ENCODE measurements around the gene CLDN3. TPM values are rescaled to one million over a fixed set of nuclear protein-coding genes. Genes with fewer than 3 reads are reported as not detected.

Gene CLDN3
- total and polyA plus RNA-seq, 7 experiments from 2014 or later, result not detected

DNA sequence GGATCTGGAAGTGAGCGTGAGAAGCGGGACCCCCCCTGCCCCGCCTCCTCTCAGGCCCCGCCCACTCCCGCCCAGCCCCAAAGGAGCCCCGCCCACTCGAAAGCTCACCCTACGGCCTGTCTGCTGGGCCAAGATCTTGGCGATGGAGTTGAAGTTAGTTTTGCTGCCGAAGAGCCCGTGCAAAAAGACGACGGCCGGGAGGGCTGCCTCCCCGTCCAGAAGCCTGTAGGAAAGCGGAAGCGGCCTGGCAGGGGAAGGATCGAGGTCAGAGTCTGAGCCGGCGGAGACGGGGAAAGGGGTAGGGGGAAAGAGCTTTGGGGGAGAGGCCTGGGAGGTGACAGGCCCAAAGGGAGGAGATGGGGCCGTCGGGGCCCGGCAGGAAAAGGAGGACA lies 31.9 kb downstream of the CLDN3 start:
- Mint-ChIP-seq H3K27ac (peak overlapping the region; percentile 48 to 96 (median 88)), H3K36me3 (peaks cover 0 to 4% (median 0%) of the 10 kb centered on the region in 5 donors), H3K4me1 (peaks cover 5 to 23% (median 16%) of the 10 kb centered on the region in 7 donors), H3K4me3 (peak overlapping the region; percentile 83 to 94 (median 91)), H3K9me3 (peaks cover 0 to 1% (median 0%) of the 10 kb centered on the region in 11 donors), H3K27me3 (no peaks in the 10 kb centered on the region)
- ChIA-PET CTCF (interaction anchor here (0.7 to 3.0 kb wide), 3 partner anchors 12 to 135 kb away, joined by 3 to 9 read pairs (median 5); no protein-coding TSS in a partner anchor), POLR2A (interaction anchor here (0.7 to 2.1 kb wide), 8 partner anchors 19 to 216 kb away, joined by 4 to 8 read pairs (median 4); partner anchors contain the start of genes BAZ1B, BUD23, METTL27 and STX1A)
- ATAC-seq (peak; percentile 19), DNase-seq (peak; percentile 22 to 62 (median 45))
- H3K27ac ChIP-seq (ENCODE audit: low read depth, low read length), result peak overlapping the region; percentile 89
- H3K36me3 ChIP-seq (ENCODE audit: control insufficient read depth in 2 of 3, insufficient read depth in 3 of 3, low read length in 3 of 3), result peaks cover 0 to 19% (median 0%) of the 10 kb centered on the region in 3 experiments
- no peaks in the 10 kb centered on the region for H3K27me3 ChIP-seq (ENCODE audit: control insufficient read depth in 2 of 2, insufficient read depth in 2 of 2, low read length in 2 of 2)
- no peaks in the 10 kb centered on the region for H3K9me3 ChIP-seq (ENCODE audit: control insufficient read depth in 2 of 3, low read length in 3 of 3)
- intact Hi-C loops (cut with micrococcal nuclease), result loop anchor here (1.0 to 10.0 kb wide), 16 partner anchors 19 to 917 kb away; partner anchors contain the start of genes BAZ1B (in 2 of the 2), BCL7B (in 2 of the 2), BUD23 (in 2 of the 2) and DNAJC30 (in 2 of the 2)
- H3K4me1 ChIP-seq (ENCODE audit: control insufficient read depth in 2 of 2, insufficient read depth in 2 of 2, low read length in 2 of 2), result peaks cover 4 to 18% of the 10 kb centered on the region in 2 donors
- H3K4me3 ChIP-seq (ENCODE audit: low read length), result peak overlapping the region; percentile 84

DNA sequence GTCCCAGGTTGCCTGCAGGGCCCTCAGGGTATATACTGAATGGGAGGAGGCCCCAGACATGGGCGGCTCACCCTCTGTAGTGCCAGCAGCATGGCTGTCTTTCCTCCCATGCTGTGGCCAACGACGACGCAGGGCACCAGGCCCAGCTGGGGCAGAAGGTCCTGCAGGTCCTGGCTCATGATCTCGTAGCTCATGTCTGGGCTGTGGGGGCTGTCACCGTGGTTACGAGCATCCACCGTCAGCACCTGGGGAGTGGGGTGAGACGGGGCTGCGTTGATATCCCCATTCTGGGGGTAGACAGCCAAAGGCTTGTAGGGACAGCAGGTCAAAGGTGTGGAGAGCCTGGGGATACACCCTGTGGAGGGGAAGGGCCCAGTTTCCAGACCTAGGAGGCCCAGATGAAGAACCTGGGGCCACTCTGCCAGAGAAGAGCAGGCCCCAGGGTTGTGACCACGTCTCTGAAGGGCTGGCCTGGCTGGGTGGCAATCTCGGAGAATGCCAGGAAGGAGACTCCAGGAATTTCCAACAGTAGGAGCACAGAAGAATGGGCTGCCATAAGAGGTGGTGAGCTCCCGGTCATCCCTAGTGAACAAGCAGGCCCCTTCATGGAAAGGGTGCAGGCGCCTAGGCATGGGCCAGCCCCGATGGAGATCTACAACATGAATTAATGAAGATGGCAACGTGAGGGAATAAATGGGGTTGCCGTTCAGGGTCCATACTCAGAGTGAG lies 32.4 kb downstream of the CLDN3 start:
- H3K4me3 Mint-ChIP-seq, result peak overlapping the region; percentile 83 to 94 (median 91)
- H3K27ac Mint-ChIP-seq, result peak overlapping the region; percentile 48 to 96 (median 88)
- peaks cover 0 to 3% (median 0%) of the 10 kb centered on the region in 5 donors for H3K27me3 Mint-ChIP-seq
- peaks cover 0 to 1% (median 0%) of the 10 kb centered on the region in 11 donors for H3K9me3 Mint-ChIP-seq
- H3K4me1 Mint-ChIP-seq, result peaks cover 5 to 23% (median 16%) of the 10 kb centered on the region in 7 donors
- no peak for ATAC-seq
- H3K36me3 ChIP-seq (ENCODE audit: control insufficient read depth in 2 of 3, insufficient read depth in 3 of 3, low read length in 3 of 3), result peaks cover 0 to 19% (median 0%) of the 10 kb centered on the region in 3 experiments
- CTCF ChIA-PET, result interaction anchor here (0.5 to 3.0 kb wide), 6 partner anchors 12 to 158 kb away, joined by 3 to 9 read pairs (median 4); no protein-coding TSS in a partner anchor
- DNase-seq, result no peak
- POLR2A ChIA-PET, result interaction anchor here (0.7 to 2.1 kb wide), 6 partner anchors 18 to 213 kb away, joined by 3 to 8 read pairs (median 4); partner anchors contain the start of genes BUD23 and STX1A
- peaks cover 4 to 18% of the 10 kb centered on the region in 2 donors for H3K4me1 ChIP-seq (ENCODE audit: control insufficient read depth in 2 of 2, insufficient read depth in 2 of 2, low read length in 2 of 2)
- peaks cover 0 to 4% (median 0%) of the 10 kb centered on the region in 5 donors for H3K36me3 Mint-ChIP-seq
- peak overlapping the region; percentile 84 for H3K4me3 ChIP-seq (ENCODE audit: low read length)
- H3K9me3 ChIP-seq (ENCODE audit: control insufficient read depth in 2 of 3, low read length in 3 of 3), result no peaks in the 10 kb centered on the region
- intact Hi-C loops (cut with micrococcal nuclease), result loop anchor here (1.0 to 10.0 kb wide), 16 partner anchors 18 to 917 kb away; partner anchors contain the start of genes BAZ1B (in 2 of the 2), BCL7B (in 2 of the 2), BUD23 (in 2 of the 2) and DNAJC30 (in 2 of the 2)
- no peaks in the 10 kb centered on the region for H3K27me3 ChIP-seq (ENCODE audit: control insufficient read depth in 2 of 2, insufficient read depth in 2 of 2, low read length in 2 of 2)
- H3K27ac ChIP-seq (ENCODE audit: low read depth, low read length), result peak overlapping the region; percentile 89

DNA sequence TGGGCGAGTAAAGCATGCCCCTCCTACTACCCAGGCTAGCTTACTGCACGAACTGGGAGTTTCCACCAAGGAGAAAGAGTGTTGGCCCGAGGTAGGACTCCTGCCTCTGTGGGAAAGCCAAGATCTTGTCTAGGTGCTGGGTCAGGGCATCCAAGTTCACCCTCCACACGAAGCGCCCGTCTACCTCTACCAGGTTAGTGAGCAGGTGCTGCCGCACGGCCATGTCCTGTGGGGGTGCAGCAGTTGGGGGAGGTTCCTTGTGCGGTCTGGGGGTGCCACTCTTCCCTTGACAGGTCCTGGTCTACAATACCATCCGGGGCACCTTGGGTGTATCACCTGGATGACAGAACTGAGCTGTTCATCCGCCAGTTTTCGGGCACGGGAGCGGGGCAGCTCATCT lies 33.2 kb downstream of the CLDN3 start:
- ATAC-seq (no peak), DNase-seq (no peak)
- H3K27me3 Mint-ChIP-seq, result peaks cover 0 to 3% (median 0%) of the 10 kb centered on the region in 5 donors
- Histone ChIP-seq H3K27me3 (ENCODE audit: control insufficient read depth in 2 of 2, insufficient read depth in 2 of 2, low read length in 2 of 2) (no peaks in the 10 kb centered on the region), H3K27ac (ENCODE audit: low read depth, low read length) (no peak overlapping the region), H3K4me3 (ENCODE audit: low read length) (no peak overlapping the region), H3K4me1 (ENCODE audit: control insufficient read depth in 2 of 2, insufficient read depth in 2 of 2, low read length in 2 of 2) (peaks cover 4 to 18% of the 10 kb centered on the region in 2 donors), H3K9me3 (ENCODE audit: control insufficient read depth in 2 of 3, low read length in 3 of 3) (no peaks in the 10 kb centered on the region), H3K36me3 (ENCODE audit: control insufficient read depth in 2 of 3, insufficient read depth in 3 of 3, low read length in 3 of 3) (peaks cover 0 to 19% (median 0%) of the 10 kb centered on the region in 3 experiments)
- H3K36me3 Mint-ChIP-seq, result peaks cover 0 to 4% (median 0%) of the 10 kb centered on the region in 5 donors
- H3K9me3 Mint-ChIP-seq, result peaks cover 0 to 1% (median 0%) of the 10 kb centered on the region in 11 donors
- peak overlapping the region in 9 of 10 donors; percentile 38 to 94 (median 89) for H3K4me3 Mint-ChIP-seq
- ChIA-PET POLR2A (interaction anchor here (1.0 to 1.1 kb wide), 2 partner anchors 19 to 62 kb away, joined by 3 read pairs; no protein-coding TSS in a partner anchor), CTCF (interaction anchor here (0.5 to 1.3 kb wide), 4 partner anchors 24 to 227 kb away, joined by 3 to 5 read pairs (median 3); no protein-coding TSS in a partner anchor)
- intact Hi-C loops (cut with micrococcal nuclease), result loop anchor here in 1 of 2 donors (5.0 to 10.0 kb wide), 4 partner anchors 115 to 918 kb away; partner anchors contain the start of genes GTF2I, MLXIPL, RFC2 and TYW1B
- peak overlapping the region in 3 of 9 donors; percentile 21 to 72 (median 22) for H3K27ac Mint-ChIP-seq
- peaks cover 5 to 23% (median 16%) of the 10 kb centered on the region in 7 donors for H3K4me1 Mint-ChIP-seq

DNA sequence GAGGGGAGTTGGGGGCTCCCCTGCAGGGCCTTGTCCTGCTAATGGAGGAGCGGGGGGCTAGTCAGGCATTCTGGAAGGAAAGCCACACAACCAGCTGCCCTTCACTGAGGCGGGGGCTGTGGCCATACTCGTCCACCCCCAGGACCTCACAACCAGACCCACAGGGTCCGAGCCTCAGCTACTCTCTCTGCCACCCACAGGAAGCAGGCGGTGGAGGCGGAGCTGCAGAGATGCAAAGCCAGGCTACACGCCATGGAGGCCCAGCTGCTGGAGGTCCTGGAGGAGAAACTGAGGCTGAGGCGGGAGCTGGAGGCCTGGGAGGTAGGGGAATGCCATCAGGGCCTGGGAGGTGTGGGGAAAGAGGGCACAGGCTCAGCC lies 34.6 kb downstream of the CLDN3 start:
- no peaks in the 10 kb centered on the region for H3K27me3 ChIP-seq (ENCODE audit: control insufficient read depth in 2 of 2, insufficient read depth in 2 of 2, low read length in 2 of 2)

DNA sequence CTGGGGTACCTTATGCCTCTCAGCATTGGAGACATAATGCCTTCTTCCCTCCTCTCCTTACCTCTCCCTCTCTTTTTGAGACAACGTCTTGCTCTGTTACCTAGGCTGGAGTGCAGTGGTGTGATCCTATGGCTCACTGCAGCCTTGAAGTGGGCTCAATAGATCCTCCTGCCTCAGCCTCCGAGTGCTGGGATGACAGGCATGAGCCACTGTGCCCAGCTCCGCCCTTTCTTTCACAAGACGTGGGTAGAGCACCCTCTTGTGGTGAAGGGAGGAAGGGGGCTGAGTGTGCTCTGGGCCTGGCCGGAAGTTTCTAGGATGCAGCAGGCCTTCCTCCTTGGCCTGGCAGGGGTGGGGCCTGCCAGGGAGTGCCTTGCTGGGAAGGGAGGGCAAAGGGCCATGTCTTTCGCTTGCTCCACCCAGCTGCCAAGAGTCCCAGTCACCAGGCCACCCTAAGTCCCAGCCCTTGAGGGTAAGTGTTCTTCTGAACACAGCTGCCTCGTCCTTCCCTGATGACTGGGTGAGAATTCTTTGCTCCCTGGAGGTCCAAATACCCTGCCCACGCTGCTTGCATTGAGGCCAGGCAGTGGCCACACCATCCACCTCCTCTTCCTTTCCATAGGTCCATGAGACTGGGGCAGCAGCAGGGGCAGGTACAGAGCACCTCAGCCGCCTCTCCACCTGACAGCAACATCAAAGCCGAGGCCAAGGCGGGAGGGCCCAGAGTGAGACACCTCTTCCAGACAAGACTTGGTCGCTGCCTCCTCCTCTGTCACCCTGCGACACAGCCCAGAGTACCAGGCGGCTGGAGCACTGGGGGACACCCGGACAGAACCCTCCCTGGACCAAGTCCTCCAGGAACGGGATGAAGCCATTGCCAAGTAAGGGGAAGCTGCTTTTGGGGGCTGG lies 35.2 kb downstream of the CLDN3 start:
- CTCF ChIA-PET, result interaction anchor here (0.5 to 1.5 kb wide), 3 partner anchors 92 to 1936 kb away, joined by 3 to 10 read pairs (median 4); no protein-coding TSS in a partner anchor
- peak overlapping the region in 2 of 10 donors; percentile 45 to 78 for H3K4me3 Mint-ChIP-seq
- peak; percentile 55 for ATAC-seq
- peaks cover 0 to 1% (median 0%) of the 10 kb centered on the region in 11 donors for H3K9me3 Mint-ChIP-seq
- peaks cover 0 to 3% (median 0%) of the 10 kb centered on the region in 5 donors for H3K27me3 Mint-ChIP-seq
- peak overlapping the region; percentile 2 to 89 (median 72) for H3K27ac Mint-ChIP-seq
- H3K27me3 ChIP-seq (ENCODE audit: control insufficient read depth in 2 of 2, insufficient read depth in 2 of 2, low read length in 2 of 2), result no peaks in the 10 kb centered on the region
- intact Hi-C loops (cut with micrococcal nuclease), result loop anchor here (1.0 to 10.0 kb wide), 11 partner anchors 10 to 920 kb away; partner anchors contain the start of genes BUD23 (in 1 of the 2), DNAJC30 (in 1 of the 2), GTF2I (in 1 of the 2) and MLXIPL (in 1 of the 2)
- no peaks in the 10 kb centered on the region for H3K9me3 ChIP-seq (ENCODE audit: control insufficient read depth in 2 of 3, low read length in 3 of 3)
- POLR2A ChIA-PET, result interaction anchor here (0.6 to 1.9 kb wide), 4 partner anchors 15 to 155 kb away, joined by 3 to 5 read pairs (median 5); partner anchors contain the start of genes BUD23, DNAJC30 and STX1A
- peaks cover 4 to 18% of the 10 kb centered on the region in 2 donors for H3K4me1 ChIP-seq (ENCODE audit: control insufficient read depth in 2 of 2, insufficient read depth in 2 of 2, low read length in 2 of 2)
- H3K36me3 ChIP-seq (ENCODE audit: control insufficient read depth in 2 of 3, insufficient read depth in 3 of 3, low read length in 3 of 3), result peaks cover 0 to 19% (median 0%) of the 10 kb centered on the region in 3 experiments
- H3K4me1 Mint-ChIP-seq, result peaks cover 5 to 23% (median 16%) of the 10 kb centered on the region in 7 donors
- H3K4me3 ChIP-seq (ENCODE audit: low read length), result no peak overlapping the region
- H3K36me3 Mint-ChIP-seq, result peaks cover 0 to 4% (median 0%) of the 10 kb centered on the region in 5 donors
- peak overlapping the region; percentile 44 for H3K27ac ChIP-seq (ENCODE audit: low read depth, low read length)
- DNase-seq, result peak; percentile 52 to 84 (median 79)

More for the DNA sequence above, 34.6 kb downstream of the CLDN3 start:
- ATAC-seq (no peak), DNase-seq (no peak)
- H3K4me3 ChIP-seq (ENCODE audit: low read length), result no peak overlapping the region
- H3K4me3 Mint-ChIP-seq, result no peak overlapping the region
- H3K4me1 Mint-ChIP-seq, result peaks cover 5 to 23% (median 16%) of the 10 kb centered on the region in 7 donors
- intact Hi-C loops (cut with micrococcal nuclease), result loop anchor here in 1 of 2 donors (5.0 to 10.0 kb wide), 4 partner anchors 113 to 919 kb away; partner anchors contain the start of genes GTF2I, MLXIPL, RFC2 and TYW1B
- no peak overlapping the region for H3K27ac ChIP-seq (ENCODE audit: low read depth, low read length)
- H3K36me3 Mint-ChIP-seq, result peaks cover 0 to 4% (median 0%) of the 10 kb centered on the region in 5 donors
- H3K27me3 Mint-ChIP-seq, result peaks cover 0 to 3% (median 0%) of the 10 kb centered on the region in 5 donors
- CTCF ChIA-PET, result interaction anchor here (0.6 to 0.9 kb wide), 2 partner anchors 92 to 140 kb away, joined by 3 to 4 read pairs; no protein-coding TSS in a partner anchor
- no peaks in the 10 kb centered on the region for H3K9me3 ChIP-seq (ENCODE audit: control insufficient read depth in 2 of 3, low read length in 3 of 3)
- peaks cover 4 to 18% of the 10 kb centered on the region in 2 donors for H3K4me1 ChIP-seq (ENCODE audit: control insufficient read depth in 2 of 2, insufficient read depth in 2 of 2, low read length in 2 of 2)
- H3K9me3 Mint-ChIP-seq, result peaks cover 0 to 1% (median 0%) of the 10 kb centered on the region in 11 donors
- POLR2A ChIA-PET, result interaction anchor here (0.6 to 1.9 kb wide), 2 partner anchors 16 to 120 kb away, joined by 5 read pairs; partner anchors contain the start of gene STX1A
- peaks cover 0 to 19% (median 0%) of the 10 kb centered on the region in 3 experiments for H3K36me3 ChIP-seq (ENCODE audit: control insufficient read depth in 2 of 3, insufficient read depth in 3 of 3, low read length in 3 of 3)
- peak overlapping the region in 1 of 9 donors; percentile 58 for H3K27ac Mint-ChIP-seq

All from naive thymus-derived CD4-positive, alpha-beta T cell (primary cell).